Suprapubic skin (tissue), 4 donors: ENCODE measurements around the gene SND1. TPM values are rescaled to one million over a fixed set of nuclear protein-coding genes. Genes with fewer than 3 reads are reported as not detected.

Source experiments
- DNase-seq, 2 donors: peaks; one replicate each; pipeline ENCODE4 v3.0.0-alpha.2; 2019; ENCODE audit warnings: low spot score in 2 of 2
- H3K27ac ChIP-seq: fragments of 200-600 bp; sonication (generic); one replicate; pipeline ENCODE4 v1.5.1; 2019
- H3K27me3 ChIP-seq: fragments of 200-600 bp; sonication (generic); one replicate; pipeline ENCODE4 v1.5.1; 2019
- H3K36me3 ChIP-seq: fragments of 200-600 bp; sonication (generic); one replicate; pipeline ENCODE4 v1.5.1; 2019
- H3K4me1 ChIP-seq: fragments of 200-600 bp; sonication (generic); one replicate; pipeline ENCODE4 v1.5.1; 2019
- H3K4me3 ChIP-seq: fragments of 200-600 bp; sonication (generic); one replicate; pipeline ENCODE4 v1.5.1; 2019; ENCODE audit warnings: mild to moderate bottlenecking
- H3K9me3 ChIP-seq: fragments of 200-600 bp; sonication (generic); one replicate; pipeline ENCODE4 v1.5.1; 2019
- CTCF ChIP-seq, 2 donors: fragments of 200-600 bp in 1 of 2; fragments of 450-650 bp in 1 of 2; sonication (generic) in 1 of 2; IDR thresholded peaks; one replicate each; pipeline ENCODE4 v1.5.1; 2016 to 2019; ENCODE audit warnings: antibody characterized with exemption in 2 of 2, mild to moderate bottlenecking in 1 of 2, moderate library complexity in 1 of 2
- EP300 ChIP-seq: sonication (generic); formaldehyde crosslinking; IDR thresholded peaks from one replicate; pipeline ENCODE4 v1.6.1; 2017; ENCODE audit warnings: antibody characterized with exemption
- POLR2A ChIP-seq, 2 donors: fragments of 450-650 bp; IDR thresholded peaks; one replicate each; pipeline ENCODE4 v1.6.1; 2017; ENCODE audit warnings: antibody characterized with exemption in 2 of 2, mild to moderate bottlenecking in 2 of 2, moderate library complexity in 2 of 2
- POLR2AphosphoS5 ChIP-seq, 3 donors: sonication (generic); formaldehyde crosslinking; IDR thresholded peaks; one replicate each; pipeline ENCODE4 v1.6.1; 2017; ENCODE audit warnings: antibody characterized with exemption in 3 of 3
- WGBS: methylation state at CpG from one replicate; pipeline ENCODE4 v1.1.5; 2018; 5-methylcytosine and 5-hydroxymethylcytosine counted together
- total RNA-seq, 4 donors: library from RNA; depleted of rRNA; stranded (reverse); fragments of >200 nt; gene quantifications; one replicate each; pipeline ENCODE4 v1.1.0, GENCODE V29; 2016

The SND1 gene
- total RNA-seq, 4 donors from 2014 or later: 72.2 to 99.8 (median 77.2) TPM

GRCh38 chr7:127995881-127996215 is 343.9 kb downstream of the SND1 start:
- WGBS: 59% methylated on average over 3 of the region's 3 CpGs
- H3K27ac ChIP-seq: no peak overlapping the region

GRCh38 chr7:127996253-127997071 is 344.5 kb downstream of the SND1 start:
- H3K4me3 ChIP-seq: no peak overlapping the region
- H3K9me3 ChIP-seq: no peaks in the 10 kb centered on the region
- WGBS: 95% methylated on average over 11 of the region's 11 CpGs
- H3K27me3 ChIP-seq: no peaks in the 10 kb centered on the region
- TF ChIP-seq EP300: no peak
- no peak for DNase-seq
- H3K4me1 ChIP-seq: peaks cover 4% of the 10 kb centered on the region
- H3K36me3 ChIP-seq: peaks cover 17% of the 10 kb centered on the region
- H3K27ac ChIP-seq: no peak overlapping the region

More at GRCh38 chr7:127995881-127996215, 343.9 kb downstream of the SND1 start:
- no peak for DNase-seq
- TF ChIP-seq POLR2AphosphoS5 (IDR thresholded peaks at IDR 0.05) (no peak), CTCF (IDR thresholded peaks at IDR 0.05) (no peak), POLR2A (IDR thresholded peaks at IDR 0.05) (no peak), EP300 (no peak)
- no peaks in the 10 kb centered on the region for H3K27me3 ChIP-seq
- H3K4me1 ChIP-seq: peaks cover 4% of the 10 kb centered on the region
- H3K36me3 ChIP-seq: peaks cover 22% of the 10 kb centered on the region
- no peaks in the 10 kb centered on the region for H3K9me3 ChIP-seq
- no peak overlapping the region for H3K4me3 ChIP-seq

- H3K4me1 ChIP-seq: peaks cover 4% of the 10 kb centered on the region
- H3K27ac ChIP-seq: no peak overlapping the region
- DNase-seq: no peak
- peaks cover 10% of the 10 kb centered on the region for H3K36me3 ChIP-seq
- H3K4me3 ChIP-seq: no peak overlapping the region
- no peaks in the 10 kb centered on the region for H3K9me3 ChIP-seq
- TF ChIP-seq POLR2A (IDR thresholded peaks at IDR 0.05) (no peak), EP300 (no peak), POLR2AphosphoS5 (IDR thresholded peaks at IDR 0.05) (no peak), CTCF (IDR thresholded peaks at IDR 0.05) (no peak)
- no peaks in the 10 kb centered on the region for H3K27me3 ChIP-seq
- 89% methylated on average over 4 of the region's 4 CpGs for WGBS
These were observed 345.4 kb downstream of the SND1 start for GRCh38 chr7:127997226-127997922.

- Histone ChIP-seq H3K36me3 (no peaks in the 10 kb centered on the region), H3K27ac (no peak overlapping the region), H3K9me3 (no peaks in the 10 kb centered on the region), H3K4me3 (no peak overlapping the region), H3K27me3 (no peaks in the 10 kb centered on the region), H3K4me1 (peaks cover 4% of the 10 kb centered on the region)
- DNase-seq: no peak
- TF ChIP-seq POLR2AphosphoS5 (IDR thresholded peaks at IDR 0.05) (no peak), CTCF (IDR thresholded peaks at IDR 0.05) (no peak), POLR2A (IDR thresholded peaks at IDR 0.05) (no peak), EP300 (no peak)
- 84% methylated on average over 2 of the region's 2 CpGs for WGBS
These were observed 346.7 kb downstream of the SND1 start for GRCh38 chr7:127998671-127999070.

GRCh38 chr7:128000048-128000447 is 348.1 kb downstream of the SND1 start:
- H3K27me3 ChIP-seq: no peaks in the 10 kb centered on the region
- H3K27ac ChIP-seq: no peak overlapping the region
- DNase-seq: no peak
- H3K36me3 ChIP-seq: no peaks in the 10 kb centered on the region
- peaks cover 3% of the 10 kb centered on the region for H3K4me1 ChIP-seq
- H3K9me3 ChIP-seq: no peaks in the 10 kb centered on the region
- TF ChIP-seq POLR2AphosphoS5 (IDR thresholded peaks at IDR 0.05) (no peak), CTCF (IDR thresholded peaks at IDR 0.05) (no peak), EP300 (no peak), POLR2A (IDR thresholded peaks at IDR 0.05) (no peak)
- H3K4me3 ChIP-seq: no peak overlapping the region
- 100% methylated on average over 1 of the region's 1 CpG for WGBS
